Measurements from ENCODE around the gene CLEC5A. TPM values are rescaled to one million over a fixed set of nuclear protein-coding genes. Genes with fewer than 3 reads are reported as not detected.
"Not testable (repeated sequence)": the region's sequence is repeated elsewhere in the genome, so short reads cannot be mapped to it uniquely, and the experiment has no call there.

CLEC5A gene
- total RNA-seq, 5 donors from 2014 or later (not counting 1 experiment from before 2014, with no cell fraction given): not detected

DNA sequence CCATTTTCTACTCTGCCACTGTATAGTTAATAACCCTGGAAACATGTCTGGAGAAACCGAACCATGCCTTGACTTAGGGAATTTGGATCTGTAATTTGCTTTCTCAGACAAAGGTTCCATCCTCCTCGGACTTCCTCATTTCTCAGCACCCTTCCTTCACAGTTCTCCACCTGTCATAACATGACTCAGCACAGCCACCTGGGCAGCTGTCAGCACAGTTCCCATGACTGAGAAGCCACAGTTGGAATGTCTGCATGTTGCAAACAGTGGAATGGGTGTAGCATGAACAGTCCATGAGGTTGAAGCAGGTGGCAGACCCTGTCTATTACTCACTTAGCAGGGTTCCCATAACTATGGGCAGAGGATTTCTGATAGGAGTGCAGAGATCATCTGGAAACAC lies 31.2 kb downstream of the CLEC5A start:
- H3K9me3 Mint-ChIP-seq: peaks cover 0 to 4% (median 0%) of the 10 kb centered on the region in 3 donors
- H3K27me3 Mint-ChIP-seq: peaks cover 0 to 12% of the 10 kb centered on the region in 2 donors
- no CpG with 5 or more reads among the region's 2 CpGs for WGBS (ENCODE audit: insufficient coverage)
- no peaks in the 10 kb centered on the region for H3K4me1 Mint-ChIP-seq
- Histone ChIP-seq H3K4me1 (ENCODE audit: control insufficient read depth in 1 of 2, extremely low read depth in 1 of 2, insufficient read depth in 2 of 2, low read length in 2 of 2) (no peaks in the 10 kb centered on the region), H3K9me3 (no peaks in the 10 kb centered on the region), H3K27ac (ENCODE audit: low read length) (no peak overlapping the region), H3K4me3 (ENCODE audit: control insufficient read depth in 1 of 2, extremely low read depth in 1 of 2, low read length in 1 of 2) (no peak overlapping the region), H3K36me3 (ENCODE audit: control insufficient read depth in 2 of 2, extremely low read depth in 1 of 2, insufficient read depth in 1 of 2, low read length in 1 of 2) (no peaks in the 10 kb centered on the region), H3K27me3 (replicated peaks in 1 of 2; ENCODE audit: control insufficient read depth in 2 of 2, extremely low read depth in 1 of 2, insufficient read depth in 2 of 2, low read length in 1 of 2) (peaks cover 0 to 3% of the 10 kb centered on the region in 2 experiments)
- no peak for ATAC-seq (replicated peaks in 1 of 4)
- CTCF ChIA-PET: no interaction called here
- H3K36me3 Mint-ChIP-seq: no peaks in the 10 kb centered on the region
- no peak for DNase-seq
- H3K4me3 Mint-ChIP-seq: no peak overlapping the region
- POLR2A ChIA-PET: no interaction called here
- no peak overlapping the region for H3K27ac Mint-ChIP-seq

DNA sequence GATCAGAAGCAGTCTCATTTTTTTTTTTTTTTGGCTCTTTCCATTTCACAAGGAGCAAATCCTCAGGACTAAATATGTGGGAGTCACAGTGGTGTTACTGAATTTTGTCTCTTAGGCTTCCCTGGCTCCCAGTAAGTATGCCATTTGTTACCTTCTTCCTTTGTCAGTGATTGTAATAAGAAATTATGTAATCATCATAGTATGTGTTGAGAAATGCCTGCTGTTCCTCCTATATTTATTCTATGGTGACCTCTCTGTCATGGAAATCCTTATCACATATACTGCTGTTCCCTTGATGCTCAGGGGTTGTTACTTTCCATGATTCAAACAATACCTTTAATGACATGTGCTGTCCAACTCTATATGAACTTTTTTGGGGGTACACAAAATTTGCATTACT lies 35.4 kb downstream of the CLEC5A start:
- Histone ChIP-seq H3K9me3 (no peaks in the 10 kb centered on the region), H3K36me3 (ENCODE audit: control insufficient read depth in 2 of 2, extremely low read depth in 1 of 2, insufficient read depth in 1 of 2, low read length in 1 of 2) (no peaks in the 10 kb centered on the region), H3K4me3 (ENCODE audit: control insufficient read depth in 1 of 2, extremely low read depth in 1 of 2, low read length in 1 of 2) (no peak overlapping the region), H3K4me1 (ENCODE audit: control insufficient read depth in 1 of 2, extremely low read depth in 1 of 2, insufficient read depth in 2 of 2, low read length in 2 of 2) (no peaks in the 10 kb centered on the region), H3K27me3 (replicated peaks in 1 of 2; ENCODE audit: control insufficient read depth in 2 of 2, extremely low read depth in 1 of 2, insufficient read depth in 2 of 2, low read length in 1 of 2) (peaks cover 0 to under 1% of the 10 kb centered on the region in 2 experiments), H3K27ac (ENCODE audit: low read length) (no peak overlapping the region)
- no peak for ATAC-seq (replicated peaks in 1 of 4)
- DNase-seq: no peak
- ChIA-PET POLR2A (no interaction called here), CTCF (no interaction called here)
- H3K27ac Mint-ChIP-seq: no peak overlapping the region
- H3K4me3 Mint-ChIP-seq: no peak overlapping the region
- H3K36me3 Mint-ChIP-seq: no peaks in the 10 kb centered on the region
- no peaks in the 10 kb centered on the region for H3K4me1 Mint-ChIP-seq
- peaks cover 3 to 6% of the 10 kb centered on the region in 2 donors for H3K27me3 Mint-ChIP-seq
- H3K9me3 Mint-ChIP-seq: no peaks in the 10 kb centered on the region

DNA sequence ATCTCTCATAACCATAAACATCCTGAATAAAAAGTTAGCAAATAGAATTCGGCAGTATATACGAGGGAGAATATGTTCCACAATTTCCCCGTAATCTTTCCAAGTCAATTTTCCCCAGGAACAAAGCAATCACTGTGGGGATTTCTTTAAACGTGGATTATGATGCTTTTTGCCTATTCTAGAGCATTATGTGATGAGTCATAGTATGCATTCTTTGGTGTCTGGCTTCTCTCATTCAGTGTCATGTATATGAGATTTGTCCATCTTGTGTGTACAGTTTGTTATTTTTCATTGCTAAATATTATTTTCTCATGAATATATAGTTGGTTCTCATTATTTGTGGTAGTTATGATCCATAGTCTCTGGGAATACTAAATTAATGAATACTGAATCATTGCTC lies 40.5 kb downstream of the CLEC5A start:
- Histone ChIP-seq H3K4me3 (ENCODE audit: control insufficient read depth in 1 of 2, extremely low read depth in 1 of 2, low read length in 1 of 2) (no peak overlapping the region), H3K4me1 (ENCODE audit: control insufficient read depth in 1 of 2, extremely low read depth in 1 of 2, insufficient read depth in 2 of 2, low read length in 2 of 2) (no peaks in the 10 kb centered on the region), H3K36me3 (ENCODE audit: control insufficient read depth in 2 of 2, extremely low read depth in 1 of 2, insufficient read depth in 1 of 2, low read length in 1 of 2) (no peaks in the 10 kb centered on the region), H3K9me3 (no peaks in the 10 kb centered on the region), H3K27me3 (replicated peaks in 1 of 2; ENCODE audit: control insufficient read depth in 2 of 2, extremely low read depth in 1 of 2, insufficient read depth in 2 of 2, low read length in 1 of 2) (no peaks in the 10 kb centered on the region), H3K27ac (ENCODE audit: low read length) (no peak overlapping the region)
- no peak overlapping the region for H3K4me3 Mint-ChIP-seq
- no peak for ATAC-seq (replicated peaks in 1 of 4)
- ChIA-PET POLR2A (no interaction called here), CTCF (no interaction called here)
- WGBS (ENCODE audit: insufficient coverage): no CpG with 5 or more reads among the region's 4 CpGs
- H3K9me3 Mint-ChIP-seq: no peaks in the 10 kb centered on the region
- H3K27ac Mint-ChIP-seq: no peak overlapping the region
- no peak for DNase-seq
- H3K27me3 Mint-ChIP-seq: peaks cover 0 to 6% of the 10 kb centered on the region in 2 donors
- H3K36me3 Mint-ChIP-seq: no peaks in the 10 kb centered on the region
- no peaks in the 10 kb centered on the region for H3K4me1 Mint-ChIP-seq

DNA sequence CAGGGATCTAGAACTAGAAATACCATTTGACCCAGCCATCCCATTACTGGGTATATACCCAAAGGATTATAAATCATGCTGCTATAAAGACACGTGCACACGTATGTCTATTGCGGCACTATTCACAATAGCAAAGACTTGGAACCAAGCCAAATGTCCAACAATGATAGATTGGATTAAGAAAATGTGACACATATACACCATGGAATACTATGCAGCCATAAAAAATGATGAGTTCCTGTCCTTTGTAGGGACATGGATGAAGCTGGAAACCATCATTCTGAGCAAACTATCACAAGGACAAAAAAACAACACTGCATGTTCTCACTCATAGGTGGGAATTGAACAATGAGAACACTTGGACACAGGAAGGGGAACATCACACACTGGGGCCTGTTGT lies 47.4 kb downstream of the CLEC5A start:
- H3K9me3 ChIP-seq; H3K27me3 Mint-ChIP-seq; H3K36me3 ChIP-seq (ENCODE audit: control insufficient read depth in 2 of 2, extremely low read depth in 1 of 2, insufficient read depth in 1 of 2, low read length in 1 of 2); H3K9me3 Mint-ChIP-seq; H3K27ac ChIP-seq (ENCODE audit: low read length); H3K36me3 Mint-ChIP-seq; H3K4me3 Mint-ChIP-seq; CTCF ChIA-PET; H3K27ac Mint-ChIP-seq; POLR2A ChIA-PET; H3K4me1 ChIP-seq (ENCODE audit: control insufficient read depth in 1 of 2, extremely low read depth in 1 of 2, insufficient read depth in 2 of 2, low read length in 2 of 2); H3K4me1 Mint-ChIP-seq; H3K4me3 ChIP-seq (ENCODE audit: control insufficient read depth in 1 of 2, extremely low read depth in 1 of 2, low read length in 1 of 2); H3K27me3 ChIP-seq (replicated peaks in 1 of 2; ENCODE audit: control insufficient read depth in 2 of 2, extremely low read depth in 1 of 2, insufficient read depth in 2 of 2, low read length in 1 of 2); ATAC-seq (replicated peaks in 1 of 4); DNase-seq: not testable (repeated sequence)
- WGBS (ENCODE audit: insufficient coverage): no CpG with 5 or more reads among the region's 3 CpGs

DNA sequence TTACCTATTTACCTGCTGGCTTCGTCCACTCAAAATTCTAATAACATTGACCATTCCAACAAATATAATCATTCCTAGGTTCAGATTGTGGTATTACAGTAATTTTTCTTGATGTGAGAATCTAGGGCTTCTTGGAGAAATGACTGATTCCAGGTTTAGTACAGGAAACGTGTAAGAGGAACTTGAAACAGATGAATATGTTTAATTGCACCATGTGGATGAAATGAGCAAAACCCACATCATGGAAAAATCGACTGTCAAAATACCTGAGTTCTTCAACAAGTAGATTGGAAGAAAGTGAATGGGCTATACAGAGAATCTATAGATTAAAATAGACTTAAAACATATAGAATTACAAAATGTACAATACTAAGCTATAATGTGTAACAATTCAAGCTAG lies 55.4 kb downstream of the CLEC5A start:
- Histone ChIP-seq H3K4me1 (ENCODE audit: control insufficient read depth in 1 of 2, extremely low read depth in 1 of 2, insufficient read depth in 2 of 2, low read length in 2 of 2) (no peaks in the 10 kb centered on the region), H3K27me3 (replicated peaks in 1 of 2; ENCODE audit: control insufficient read depth in 2 of 2, extremely low read depth in 1 of 2, insufficient read depth in 2 of 2, low read length in 1 of 2) (no peaks in the 10 kb centered on the region), H3K27ac (ENCODE audit: low read length) (no peak overlapping the region), H3K4me3 (ENCODE audit: control insufficient read depth in 1 of 2, extremely low read depth in 1 of 2, low read length in 1 of 2) (no peak overlapping the region), H3K36me3 (ENCODE audit: control insufficient read depth in 2 of 2, extremely low read depth in 1 of 2, insufficient read depth in 1 of 2, low read length in 1 of 2) (no peaks in the 10 kb centered on the region), H3K9me3 (no peaks in the 10 kb centered on the region)
- ChIA-PET CTCF (no interaction called here), POLR2A (no interaction called here)
- Mint-ChIP-seq H3K9me3 (no peaks in the 10 kb centered on the region), H3K36me3 (no peaks in the 10 kb centered on the region), H3K27me3 (peaks cover 2 to 4% of the 10 kb centered on the region in 2 donors), H3K4me1 (no peaks in the 10 kb centered on the region), H3K27ac (no peak overlapping the region), H3K4me3 (no peak overlapping the region)
- DNase-seq: no peak
- WGBS (ENCODE audit: insufficient coverage): 50% methylated on average over 1 of the region's 3 CpGs
- ATAC-seq (replicated peaks in 1 of 4): no peak

DNA sequence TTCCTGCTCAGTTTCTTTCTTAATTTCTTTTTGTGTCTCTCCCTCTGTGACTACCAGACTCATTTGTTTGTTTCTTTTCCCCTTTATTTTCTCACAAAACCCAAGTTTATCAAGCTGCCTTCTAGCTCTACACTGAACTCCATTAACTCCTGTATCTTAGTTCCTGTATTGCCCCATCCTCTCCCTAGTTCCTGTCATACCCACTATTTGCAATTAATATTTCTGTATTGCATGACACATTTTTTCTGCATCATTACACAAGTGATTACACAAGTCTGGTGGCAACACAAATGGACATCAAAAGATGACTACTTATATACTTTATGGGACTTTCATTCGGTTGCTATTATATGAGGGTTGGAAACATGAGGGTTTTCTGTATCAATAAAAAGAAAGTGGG lies 57.5 kb downstream of the CLEC5A start:
- Histone ChIP-seq H3K27me3 (replicated peaks in 1 of 2; ENCODE audit: control insufficient read depth in 2 of 2, extremely low read depth in 1 of 2, insufficient read depth in 2 of 2, low read length in 1 of 2) (no peaks in the 10 kb centered on the region), H3K36me3 (ENCODE audit: control insufficient read depth in 2 of 2, extremely low read depth in 1 of 2, insufficient read depth in 1 of 2, low read length in 1 of 2) (no peaks in the 10 kb centered on the region), H3K27ac (ENCODE audit: low read length) (no peak overlapping the region), H3K4me3 (ENCODE audit: control insufficient read depth in 1 of 2, extremely low read depth in 1 of 2, low read length in 1 of 2) (no peak overlapping the region), H3K9me3 (no peaks in the 10 kb centered on the region), H3K4me1 (ENCODE audit: control insufficient read depth in 1 of 2, extremely low read depth in 1 of 2, insufficient read depth in 2 of 2, low read length in 2 of 2) (no peaks in the 10 kb centered on the region)
- H3K27ac Mint-ChIP-seq: no peak overlapping the region
- DNase-seq (no peak), ATAC-seq (replicated peaks in 1 of 4) (no peak)
- WGBS (ENCODE audit: insufficient coverage): no CpG with 5 or more reads among the region's 1 CpG
- no peaks in the 10 kb centered on the region for H3K36me3 Mint-ChIP-seq
- ChIA-PET CTCF (no interaction called here), POLR2A (no interaction called here)
- H3K4me1 Mint-ChIP-seq: no peaks in the 10 kb centered on the region
- no peaks in the 10 kb centered on the region for H3K9me3 Mint-ChIP-seq
- H3K4me3 Mint-ChIP-seq: no peak overlapping the region
- H3K27me3 Mint-ChIP-seq: peaks cover 2 to 4% of the 10 kb centered on the region in 2 donors

DNA sequence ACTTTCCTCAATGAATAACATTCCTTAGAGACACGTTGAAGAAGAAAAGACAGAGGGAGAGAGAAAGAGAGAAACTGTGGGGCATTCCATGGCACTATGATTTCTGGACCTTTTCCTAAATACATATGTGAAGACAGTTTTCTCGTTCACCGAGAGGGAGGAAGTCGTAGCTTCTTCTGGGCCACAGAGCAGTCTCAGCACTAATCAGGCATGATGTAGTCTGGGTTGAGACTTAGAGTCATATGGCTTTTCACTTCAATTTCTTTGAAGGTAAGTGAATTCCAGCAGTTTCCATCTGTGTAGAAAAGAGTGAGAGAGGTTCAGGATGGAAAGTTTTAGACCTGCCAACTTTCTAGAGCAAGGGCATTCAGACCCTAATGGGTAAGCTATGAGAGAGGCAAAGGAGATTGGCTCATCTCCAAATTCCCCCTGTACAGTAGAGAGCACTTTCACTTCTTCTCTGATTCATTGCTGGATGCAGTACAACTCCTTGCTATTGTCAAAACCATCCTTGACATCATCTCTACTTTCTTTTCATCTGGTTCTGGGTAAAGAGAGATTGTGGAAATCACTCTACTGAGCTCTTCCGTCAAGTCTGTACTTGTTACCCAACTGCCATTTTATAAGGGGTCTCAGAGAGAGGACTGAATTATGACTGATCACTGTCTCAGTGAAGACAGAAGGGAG lies 62.1 kb downstream of the CLEC5A start:
- ATAC-seq (replicated peaks in 1 of 4) (no peak), DNase-seq (no peak)
- WGBS (ENCODE audit: insufficient coverage): 83% methylated on average over 1 of the region's 5 CpGs

More for the DNA sequence above, 62.1 kb downstream of the CLEC5A start:
- ChIA-PET POLR2A (no interaction called here), CTCF (no interaction called here)
- Mint-ChIP-seq H3K36me3 (no peaks in the 10 kb centered on the region), H3K4me3 (no peak overlapping the region), H3K27me3 (peaks cover 2 to 4% of the 10 kb centered on the region in 2 donors), H3K27ac (no peak overlapping the region), H3K9me3 (no peaks in the 10 kb centered on the region), H3K4me1 (no peaks in the 10 kb centered on the region)
- no peak overlapping the region for H3K4me3 ChIP-seq (ENCODE audit: control insufficient read depth in 1 of 2, extremely low read depth in 1 of 2, low read length in 1 of 2)
- no peaks in the 10 kb centered on the region for H3K4me1 ChIP-seq (ENCODE audit: control insufficient read depth in 1 of 2, extremely low read depth in 1 of 2, insufficient read depth in 2 of 2, low read length in 2 of 2)
- H3K27me3 ChIP-seq (replicated peaks in 1 of 2; ENCODE audit: control insufficient read depth in 2 of 2, extremely low read depth in 1 of 2, insufficient read depth in 2 of 2, low read length in 1 of 2): peaks cover 0 to 3% of the 10 kb centered on the region in 2 experiments
- H3K36me3 ChIP-seq (ENCODE audit: control insufficient read depth in 2 of 2, extremely low read depth in 1 of 2, insufficient read depth in 1 of 2, low read length in 1 of 2): no peaks in the 10 kb centered on the region
- H3K27ac ChIP-seq (ENCODE audit: low read length): no peak overlapping the region
- no peaks in the 10 kb centered on the region for H3K9me3 ChIP-seq
